ENCODE results near the gene ITSN1. TPM values are rescaled to one million over a fixed set of nuclear protein-coding genes. Genes with fewer than 3 reads are reported as not detected.

Gene ITSN1
- total and polyA plus RNA-seq, 4 donors: 20.3 to 112 (median 40.2) TPM

DNA sequence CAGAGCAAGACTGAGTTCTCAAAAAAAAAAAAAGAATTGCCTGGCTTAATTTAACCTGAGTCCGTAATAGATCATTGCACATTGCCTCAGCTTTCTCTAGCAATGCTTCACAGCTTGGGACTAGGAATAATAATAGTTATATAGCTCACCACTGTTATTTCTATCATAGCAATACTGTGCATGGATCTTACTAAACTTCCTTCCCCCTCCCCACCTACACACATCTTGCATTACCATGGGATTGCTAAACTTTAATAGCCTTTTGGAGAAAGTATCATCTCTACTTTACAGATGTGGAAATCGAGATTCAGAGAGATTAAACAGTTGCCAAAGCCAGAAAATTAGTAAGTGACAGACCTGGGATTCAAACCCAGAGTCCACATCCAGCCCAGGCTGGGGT, 173.9 kb downstream of the ITSN1 start:
- no peak for DNase-seq (ENCODE audit: low spot score)
- no peak overlapping the region for H3K27ac ChIP-seq (ENCODE audit: low read depth in 1 of 2, low read length in 2 of 2)
- H3K27me3 ChIP-seq (ENCODE audit: control insufficient read depth in 4 of 4, insufficient read depth in 4 of 4, low read length in 3 of 4): no peaks in the 10 kb centered on the region
- H3K9me3 ChIP-seq (ENCODE audit: control insufficient read depth in 4 of 4, low read length in 3 of 4): no peaks in the 10 kb centered on the region
- 83% methylated on average over 2 of the region's 2 CpGs for WGBS
- H3K36me3 ChIP-seq (ENCODE audit: control insufficient read depth in 4 of 4, insufficient read depth in 3 of 4, low read depth in 1 of 4, low read length in 3 of 4): peaks cover 6 to 55% (median 34%) of the 10 kb centered on the region in 4 donors
- TF ChIP-seq JUND (IDR thresholded peaks at IDR 0.05) (no peak), ATF3 (IDR thresholded peaks at IDR 0.05) (no peak), FOXA2 (IDR thresholded peaks at IDR 0.05) (no peak)
- TF ChIP-seq, protein P1, sequence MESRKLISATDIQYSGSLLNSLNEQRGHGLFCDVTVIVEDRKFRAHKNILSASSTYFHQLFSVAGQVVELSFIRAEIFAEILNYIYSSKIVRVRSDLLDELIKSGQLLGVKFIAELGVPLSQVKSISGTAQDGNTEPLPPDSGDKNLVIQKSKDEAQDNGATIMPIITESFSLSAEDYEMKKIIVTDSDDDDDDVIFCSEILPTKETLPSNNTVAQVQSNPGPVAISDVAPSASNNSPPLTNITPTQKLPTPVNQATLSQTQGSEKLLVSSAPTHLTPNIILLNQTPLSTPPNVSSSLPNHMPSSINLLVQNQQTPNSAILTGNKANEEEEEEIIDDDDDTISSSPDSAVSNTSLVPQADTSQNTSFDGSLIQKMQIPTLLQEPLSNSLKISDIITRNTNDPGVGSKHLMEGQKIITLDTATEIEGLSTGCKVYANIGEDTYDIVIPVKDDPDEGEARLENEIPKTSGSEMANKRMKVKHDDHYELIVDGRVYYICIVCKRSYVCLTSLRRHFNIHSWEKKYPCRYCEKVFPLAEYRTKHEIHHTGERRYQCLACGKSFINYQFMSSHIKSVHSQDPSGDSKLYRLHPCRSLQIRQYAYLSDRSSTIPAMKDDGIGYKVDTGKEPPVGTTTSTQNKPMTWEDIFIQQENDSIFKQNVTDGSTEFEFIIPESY (IDR thresholded peaks at IDR 0.05): no peak
- H3K4me3 ChIP-seq (ENCODE audit: low read depth in 1 of 3, low read length in 3 of 3): no peak overlapping the region
- H3K4me1 ChIP-seq (ENCODE audit: control insufficient read depth in 4 of 4, insufficient read depth in 4 of 4, low read length in 3 of 4): peaks cover 0 to 2% (median 0%) of the 10 kb centered on the region in 4 donors
- H3K9ac ChIP-seq (ENCODE audit: low read depth in 1 of 2, low read length in 2 of 2): no peak overlapping the region

DNA sequence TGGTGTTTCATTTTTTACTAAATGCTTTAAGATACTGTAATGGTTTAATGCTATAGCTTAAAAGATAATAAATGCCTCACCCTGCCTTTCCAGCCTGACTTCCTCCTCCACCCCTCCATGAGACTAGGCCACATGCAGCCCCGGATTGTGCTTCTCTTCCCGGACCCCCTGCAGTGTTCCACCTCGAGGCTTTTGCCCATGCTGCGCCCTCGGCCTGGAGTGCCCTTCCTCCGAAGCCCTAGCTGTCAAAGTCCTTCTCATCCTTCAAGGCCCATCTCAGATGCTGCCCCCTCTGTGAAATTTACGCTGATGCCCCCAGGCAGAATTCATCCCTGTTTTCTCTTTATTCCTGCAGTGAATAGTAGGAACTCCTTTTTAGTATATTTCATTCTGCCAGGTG, 174.8 kb downstream of the ITSN1 start:
- H3K36me3 ChIP-seq (ENCODE audit: control insufficient read depth in 4 of 4, insufficient read depth in 3 of 4, low read depth in 1 of 4, low read length in 3 of 4): peaks cover 6 to 57% (median 34%) of the 10 kb centered on the region in 4 donors
- 89% methylated on average over 7 of the region's 7 CpGs for WGBS

More for the DNA sequence above, 174.8 kb downstream of the ITSN1 start:
- H3K9me3 ChIP-seq (ENCODE audit: control insufficient read depth in 4 of 4, low read length in 3 of 4): no peaks in the 10 kb centered on the region
- H3K27ac ChIP-seq (ENCODE audit: low read depth in 1 of 2, low read length in 2 of 2): no peak overlapping the region
- H3K4me1 ChIP-seq (ENCODE audit: control insufficient read depth in 4 of 4, insufficient read depth in 4 of 4, low read length in 3 of 4): peaks cover 0 to 2% (median 0%) of the 10 kb centered on the region in 4 donors
- no peak overlapping the region for H3K4me3 ChIP-seq (ENCODE audit: low read depth in 1 of 3, low read length in 3 of 3)
- no peak for DNase-seq (ENCODE audit: low spot score)
- TF ChIP-seq, protein P2, sequence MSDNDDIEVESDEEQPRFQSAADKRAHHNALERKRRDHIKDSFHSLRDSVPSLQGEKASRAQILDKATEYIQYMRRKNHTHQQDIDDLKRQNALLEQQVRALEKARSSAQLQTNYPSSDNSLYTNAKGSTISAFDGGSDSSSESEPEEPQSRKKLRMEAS (IDR thresholded peaks at IDR 0.05): no peak
- TF ChIP-seq RXRA (IDR thresholded peaks at IDR 0.05) (no peak), YY1 (IDR thresholded peaks at IDR 0.05) (no peak), HNF4A (conservative IDR thresholded peaks at IDR 0.05) (no peak), EGR1 (IDR thresholded peaks at IDR 0.05; ENCODE audit: low read depth in 2 of 2) (no peak), TAF1 (conservative IDR thresholded peaks at IDR 0.05) (no peak), SP1 (IDR thresholded peaks at IDR 0.05) (no peak), FOXA1 (IDR thresholded peaks at IDR 0.05) (no peak), NR2F2 (IDR thresholded peaks at IDR 0.05) (no peak), JUND (IDR thresholded peaks at IDR 0.05) (no peak), RAD21 (IDR thresholded peaks at IDR 0.05) (no peak), GABPA (IDR thresholded peaks at IDR 0.05 in 1 of 2, conservative IDR thresholded peaks at IDR 0.05 in 1 of 2) (no peak), FOXA2 (IDR thresholded peaks at IDR 0.05) (no peak), HNF4G (IDR thresholded peaks at IDR 0.05) (no peak), ATF3 (IDR thresholded peaks at IDR 0.05) (no peak)
- TF ChIP-seq, protein P3, sequence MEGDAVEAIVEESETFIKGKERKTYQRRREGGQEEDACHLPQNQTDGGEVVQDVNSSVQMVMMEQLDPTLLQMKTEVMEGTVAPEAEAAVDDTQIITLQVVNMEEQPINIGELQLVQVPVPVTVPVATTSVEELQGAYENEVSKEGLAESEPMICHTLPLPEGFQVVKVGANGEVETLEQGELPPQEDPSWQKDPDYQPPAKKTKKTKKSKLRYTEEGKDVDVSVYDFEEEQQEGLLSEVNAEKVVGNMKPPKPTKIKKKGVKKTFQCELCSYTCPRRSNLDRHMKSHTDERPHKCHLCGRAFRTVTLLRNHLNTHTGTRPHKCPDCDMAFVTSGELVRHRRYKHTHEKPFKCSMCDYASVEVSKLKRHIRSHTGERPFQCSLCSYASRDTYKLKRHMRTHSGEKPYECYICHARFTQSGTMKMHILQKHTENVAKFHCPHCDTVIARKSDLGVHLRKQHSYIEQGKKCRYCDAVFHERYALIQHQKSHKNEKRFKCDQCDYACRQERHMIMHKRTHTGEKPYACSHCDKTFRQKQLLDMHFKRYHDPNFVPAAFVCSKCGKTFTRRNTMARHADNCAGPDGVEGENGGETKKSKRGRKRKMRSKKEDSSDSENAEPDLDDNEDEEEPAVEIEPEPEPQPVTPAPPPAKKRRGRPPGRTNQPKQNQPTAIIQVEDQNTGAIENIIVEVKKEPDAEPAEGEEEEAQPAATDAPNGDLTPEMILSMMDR (IDR thresholded peaks at IDR 0.05; ENCODE audit: low read depth, low read length, missing input control): no peak
- TF ChIP-seq, protein P4, sequence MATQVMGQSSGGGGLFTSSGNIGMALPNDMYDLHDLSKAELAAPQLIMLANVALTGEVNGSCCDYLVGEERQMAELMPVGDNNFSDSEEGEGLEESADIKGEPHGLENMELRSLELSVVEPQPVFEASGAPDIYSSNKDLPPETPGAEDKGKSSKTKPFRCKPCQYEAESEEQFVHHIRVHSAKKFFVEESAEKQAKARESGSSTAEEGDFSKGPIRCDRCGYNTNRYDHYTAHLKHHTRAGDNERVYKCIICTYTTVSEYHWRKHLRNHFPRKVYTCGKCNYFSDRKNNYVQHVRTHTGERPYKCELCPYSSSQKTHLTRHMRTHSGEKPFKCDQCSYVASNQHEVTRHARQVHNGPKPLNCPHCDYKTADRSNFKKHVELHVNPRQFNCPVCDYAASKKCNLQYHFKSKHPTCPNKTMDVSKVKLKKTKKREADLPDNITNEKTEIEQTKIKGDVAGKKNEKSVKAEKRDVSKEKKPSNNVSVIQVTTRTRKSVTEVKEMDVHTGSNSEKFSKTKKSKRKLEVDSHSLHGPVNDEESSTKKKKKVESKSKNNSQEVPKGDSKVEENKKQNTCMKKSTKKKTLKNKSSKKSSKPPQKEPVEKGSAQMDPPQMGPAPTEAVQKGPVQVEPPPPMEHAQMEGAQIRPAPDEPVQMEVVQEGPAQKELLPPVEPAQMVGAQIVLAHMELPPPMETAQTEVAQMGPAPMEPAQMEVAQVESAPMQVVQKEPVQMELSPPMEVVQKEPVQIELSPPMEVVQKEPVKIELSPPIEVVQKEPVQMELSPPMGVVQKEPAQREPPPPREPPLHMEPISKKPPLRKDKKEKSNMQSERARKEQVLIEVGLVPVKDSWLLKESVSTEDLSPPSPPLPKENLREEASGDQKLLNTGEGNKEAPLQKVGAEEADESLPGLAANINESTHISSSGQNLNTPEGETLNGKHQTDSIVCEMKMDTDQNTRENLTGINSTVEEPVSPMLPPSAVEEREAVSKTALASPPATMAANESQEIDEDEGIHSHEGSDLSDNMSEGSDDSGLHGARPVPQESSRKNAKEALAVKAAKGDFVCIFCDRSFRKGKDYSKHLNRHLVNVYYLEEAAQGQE (IDR thresholded peaks at IDR 0.05): no peak
- TF ChIP-seq, protein P1 (IDR thresholded peaks at IDR 0.05): no peak
- H3K9ac ChIP-seq (ENCODE audit: low read depth in 1 of 2, low read length in 2 of 2): no peak overlapping the region
- H3K27me3 ChIP-seq (ENCODE audit: control insufficient read depth in 4 of 4, insufficient read depth in 4 of 4, low read length in 3 of 4): no peaks in the 10 kb centered on the region

All from liver (tissue), 9 donors.